ES-I3 (cell line): ENCODE data around the gene DNTTIP2.
"Not testable (repeated sequence)": the region's sequence is repeated elsewhere in the genome, so short reads cannot be mapped to it uniquely, and the experiment has no call there.

ENCODE experiments used
- H3K36me3 ChIP-seq: 2 replicates; pipeline ENCODE4 v1.6.1; 2013; ENCODE audit warnings: mild to moderate bottlenecking, low read length, control low read depth, moderate library complexity; ENCODE audit not compliant: insufficient read depth
- H3K4me1 ChIP-seq: 2 replicates; pipeline ENCODE4 v1.6.1; 2013; ENCODE audit warnings: mild to moderate bottlenecking, control low read depth, low read length; ENCODE audit not compliant: insufficient read depth
- H3K9ac ChIP-seq: 2 replicates; pipeline ENCODE4 v1.6.1; 2013; ENCODE audit warnings: low read depth, mild to moderate bottlenecking, low read length, moderate library complexity
- H3K9me3 ChIP-seq: 2 replicates; pipeline ENCODE4 v1.6.1; 2013; ENCODE audit warnings: mild to moderate bottlenecking, low read length, moderate library complexity; ENCODE audit not compliant: control insufficient read depth, insufficient read depth

DNTTIP2 gene

DNA sequence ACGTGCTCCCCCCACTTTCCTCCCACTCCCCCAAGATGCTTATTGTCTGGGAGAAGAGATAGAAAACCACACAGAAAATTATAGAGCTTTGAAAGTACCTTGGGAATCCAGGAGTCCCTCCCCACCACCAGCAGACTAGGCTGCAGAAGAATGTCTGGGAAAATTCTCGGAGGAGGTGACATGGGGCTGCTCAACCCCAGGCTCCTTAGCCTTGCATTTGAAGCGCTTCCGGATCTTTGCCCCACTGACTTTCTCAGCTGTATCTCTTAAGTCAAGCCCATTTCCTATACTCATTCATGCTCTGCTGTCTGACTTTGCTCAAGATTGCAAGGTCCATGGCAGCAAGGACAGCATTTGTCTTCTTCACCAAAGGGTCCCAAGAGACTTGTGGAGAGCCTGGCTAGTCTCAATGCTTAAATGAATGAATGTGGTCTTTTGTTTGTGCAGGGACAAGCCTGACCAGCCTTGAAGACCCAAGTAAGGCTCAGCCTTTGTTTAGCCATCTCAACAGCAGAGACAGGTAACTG lies 38.0 kb downstream of the DNTTIP2 start:
- Histone ChIP-seq H3K9me3 (peaks cover 4% of the 10 kb centered on the region; the same call in 1 of the 2 replicates), H3K9ac (no peak overlapping the region), H3K4me1 (no peaks in the 10 kb centered on the region), H3K36me3 (0 out of 2 replicates have a peak, but pooled peaks cover 3% of the 10 kb centered on the region)

DNA sequence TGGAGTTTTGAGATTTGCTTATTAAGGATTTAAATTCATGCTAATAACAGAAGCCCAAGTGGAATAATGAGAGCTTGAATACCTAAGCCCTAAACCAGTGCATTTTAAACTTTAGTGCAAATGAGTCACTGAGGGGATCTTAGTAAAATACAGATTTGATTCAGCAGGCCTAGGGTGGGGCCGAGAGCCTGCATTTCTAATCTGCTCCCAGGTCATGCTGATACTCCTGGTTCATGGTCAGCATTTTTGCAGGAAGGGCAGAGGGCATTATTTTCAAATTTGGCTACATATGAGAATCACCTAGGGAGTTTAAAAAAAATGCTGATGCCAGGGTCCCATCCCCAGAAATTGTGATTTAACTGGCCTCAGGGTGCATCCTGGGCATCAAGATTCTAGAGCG lies 39.3 kb downstream of the DNTTIP2 start:
- Histone ChIP-seq H3K36me3 (0 out of 2 replicates have a peak, but pooled peaks cover 3% of the 10 kb centered on the region), H3K4me1 (no peaks in the 10 kb centered on the region), H3K9me3 (peaks cover 6% of the 10 kb centered on the region), H3K9ac (no peak overlapping the region)

DNA sequence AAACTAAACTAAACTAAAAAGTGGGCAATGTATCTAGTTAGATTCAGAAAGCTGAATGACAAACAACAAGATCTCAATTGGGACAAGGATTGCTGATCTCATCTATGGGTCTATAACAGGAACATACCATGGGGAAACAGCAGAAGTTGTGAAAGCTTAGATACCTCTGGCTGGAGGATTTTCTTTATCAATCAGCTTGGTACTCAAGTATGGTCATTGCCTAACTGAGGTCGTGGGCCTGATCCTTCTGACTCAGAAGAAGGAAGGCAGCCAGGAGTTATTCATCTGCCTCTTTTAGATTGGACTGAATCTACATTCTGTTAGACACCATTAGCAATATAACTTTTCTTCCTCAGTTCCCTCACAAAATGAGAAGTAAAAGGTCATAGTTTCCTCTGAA lies 39.7 kb downstream of the DNTTIP2 start:
- Histone ChIP-seq H3K9ac (no peak overlapping the region), H3K4me1 (no peaks in the 10 kb centered on the region)

DNA sequence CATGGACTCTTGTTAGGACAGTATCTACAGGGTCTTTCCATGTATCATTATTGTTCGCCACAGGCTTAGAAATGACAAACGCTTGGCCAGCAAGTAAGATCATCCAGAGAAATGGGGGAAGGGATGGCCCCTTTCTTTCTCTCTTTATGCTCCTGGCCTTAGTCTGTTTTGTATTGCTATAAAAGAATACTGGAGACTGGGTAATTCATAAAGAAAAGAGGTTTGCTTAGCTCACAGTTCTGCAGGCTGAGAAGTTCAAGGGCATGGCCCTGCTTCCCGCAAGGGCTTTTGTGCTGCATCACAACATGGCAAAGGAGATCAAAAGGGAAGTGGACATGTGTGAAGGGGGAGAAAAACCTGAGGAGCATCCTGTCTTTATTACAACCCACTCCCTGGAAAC lies 41.0 kb downstream of the DNTTIP2 start:
- H3K9ac ChIP-seq = no peak overlapping the region
- H3K4me1 ChIP-seq = no peaks in the 10 kb centered on the region
- H3K36me3 ChIP-seq = 0 out of 2 replicates have a peak, but pooled peaks cover 3% of the 10 kb centered on the region
- H3K9me3 ChIP-seq = peaks cover 10% of the 10 kb centered on the region

More for the DNA sequence above, 39.7 kb downstream of the DNTTIP2 start:
- Histone ChIP-seq H3K36me3 (0 out of 2 replicates have a peak, but pooled peaks cover 3% of the 10 kb centered on the region), H3K9me3 (peaks cover 7% of the 10 kb centered on the region)

DNA sequence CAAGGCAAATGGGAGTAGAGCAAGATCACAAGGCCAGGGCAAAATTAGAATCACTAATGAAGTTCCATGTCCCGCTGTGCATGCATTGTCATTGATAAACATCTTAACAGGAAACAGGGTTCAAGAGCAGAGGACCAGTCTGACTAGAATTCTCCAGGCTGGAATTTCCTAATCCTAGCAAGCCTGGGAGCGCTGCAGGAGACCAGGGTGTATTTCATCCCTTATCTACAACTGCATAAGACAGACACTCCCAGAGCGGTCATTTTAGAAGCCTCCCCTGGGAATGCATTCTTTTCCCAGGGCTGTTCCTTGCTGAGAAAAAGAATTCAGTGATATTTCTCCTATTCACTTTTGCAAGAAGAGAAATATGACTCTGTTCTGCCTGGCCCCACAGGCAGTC lies 45.7 kb downstream of the DNTTIP2 start:
- not testable (repeated sequence) for H3K4me1 ChIP-seq, H3K9ac ChIP-seq, H3K36me3 ChIP-seq
- H3K9me3 ChIP-seq = peaks cover 27% of the 10 kb centered on the region

DNA sequence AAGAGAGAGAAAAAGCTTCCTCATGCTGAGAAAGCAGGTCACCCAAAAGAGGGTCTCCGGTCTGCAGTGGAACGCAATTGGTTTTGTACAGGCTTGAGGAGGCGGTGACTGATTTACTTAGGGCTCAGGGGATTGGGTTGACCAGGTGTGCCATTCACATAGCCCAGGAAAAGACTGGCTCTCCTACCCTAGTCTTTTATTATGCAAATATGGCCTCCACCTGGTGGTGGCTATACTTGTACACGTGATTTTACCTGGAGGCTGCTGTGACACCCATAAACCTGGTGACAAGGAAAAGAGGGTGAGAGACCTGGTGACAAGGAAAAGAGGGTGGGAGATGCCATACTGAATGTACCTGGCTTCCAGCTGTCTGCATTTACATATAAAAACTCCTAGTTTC lies 49.9 kb downstream of the DNTTIP2 start:
- H3K36me3 ChIP-seq = peaks cover 3% of the 10 kb centered on the region; the same call in 1 of the 2 replicates
- peaks cover 20% of the 10 kb centered on the region for H3K9me3 ChIP-seq
- H3K4me1 ChIP-seq = peaks cover 25% of the 10 kb centered on the region
- no peak overlapping the region for H3K9ac ChIP-seq

DNA sequence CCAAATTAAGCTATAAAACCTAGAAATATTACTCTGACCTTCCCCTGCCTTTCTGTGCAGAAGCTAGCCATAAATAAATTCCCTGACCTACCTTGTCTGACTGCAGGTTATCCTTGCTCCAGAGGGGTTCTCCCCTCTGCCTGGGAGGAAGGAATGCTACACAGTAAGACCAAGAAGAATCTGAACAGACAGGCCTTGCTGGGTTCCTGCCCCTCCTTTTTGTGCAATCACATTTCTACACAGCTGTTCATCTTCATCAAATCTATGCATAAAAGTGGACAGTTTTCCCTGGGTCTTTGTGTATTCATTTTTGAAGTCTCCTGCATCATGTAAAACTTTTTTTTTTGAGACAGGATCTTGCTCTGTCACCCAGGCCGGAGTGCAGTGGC lies 50.6 kb downstream of the DNTTIP2 start:
- Histone ChIP-seq H3K4me1 (peaks cover 25% of the 10 kb centered on the region), H3K9ac (no peak overlapping the region), H3K9me3 (peaks cover 17% of the 10 kb centered on the region), H3K36me3 (peaks cover 3% of the 10 kb centered on the region; the same call in 1 of the 2 replicates)

DNA sequence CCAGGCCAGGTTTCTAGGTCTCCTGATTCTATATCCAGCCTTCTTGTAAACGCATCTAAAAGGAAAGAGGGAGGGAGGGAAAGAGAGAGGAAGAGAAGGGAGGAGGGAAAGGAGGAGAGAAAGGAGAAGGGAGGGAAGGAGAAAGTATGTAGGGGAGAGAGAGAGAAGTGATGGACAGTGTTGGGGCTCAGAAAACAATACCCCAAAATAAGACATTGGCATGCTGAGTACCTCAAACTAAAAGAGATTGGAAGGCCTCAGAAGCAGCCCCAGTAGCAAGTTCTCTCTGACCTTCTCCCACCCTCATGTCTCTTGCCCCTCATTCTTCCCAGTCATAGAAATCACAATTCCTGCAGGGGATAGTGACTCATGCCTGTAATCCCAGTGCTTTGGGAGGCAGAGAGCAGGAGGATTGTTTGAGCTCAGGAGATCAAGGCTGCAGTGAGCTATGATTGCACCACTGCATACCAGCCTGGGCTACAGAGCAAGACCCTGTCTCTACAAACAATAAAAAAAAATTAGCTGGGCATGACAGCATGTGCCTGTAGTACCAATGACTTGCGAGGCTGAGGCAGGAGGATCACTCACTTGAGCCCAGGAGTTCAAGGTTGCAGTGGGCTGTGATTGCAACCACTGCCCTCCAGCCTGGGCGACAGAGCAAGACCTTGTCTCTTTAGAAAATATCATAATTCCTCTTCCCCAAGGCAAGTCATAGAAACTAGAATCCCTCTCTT lies 51.2 kb downstream of the DNTTIP2 start:
- Histone ChIP-seq H3K9ac (no peak overlapping the region), H3K36me3 (peaks cover 3% of the 10 kb centered on the region; the same call in 1 of the 2 replicates), H3K4me1 (peaks cover 25% of the 10 kb centered on the region), H3K9me3 (peaks cover 17% of the 10 kb centered on the region)

DNA sequence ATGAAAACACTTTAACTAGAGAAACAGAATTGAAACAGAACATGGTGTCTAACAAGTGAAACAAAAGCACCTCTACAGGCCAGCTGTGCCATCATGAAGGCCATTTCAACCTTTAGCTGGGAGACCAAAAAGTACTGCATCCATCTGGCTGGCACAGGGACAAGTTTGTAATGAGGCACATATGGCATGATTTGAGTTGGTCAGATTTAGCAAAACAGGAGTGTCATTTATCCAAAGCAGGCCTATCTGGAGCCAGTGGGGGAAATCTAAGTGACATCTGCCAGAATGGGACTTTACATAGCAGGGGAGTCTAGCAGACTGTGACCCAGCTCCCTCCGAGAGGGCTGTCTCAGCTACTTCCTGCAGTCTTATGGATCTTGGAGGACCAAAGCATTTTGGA lies 51.9 kb downstream of the DNTTIP2 start:
- Histone ChIP-seq H3K36me3 (peaks cover 3% of the 10 kb centered on the region; the same call in 1 of the 2 replicates), H3K4me1 (peaks cover 25% of the 10 kb centered on the region), H3K9me3 (peaks cover 16% of the 10 kb centered on the region), H3K9ac (no peak overlapping the region)

DNA sequence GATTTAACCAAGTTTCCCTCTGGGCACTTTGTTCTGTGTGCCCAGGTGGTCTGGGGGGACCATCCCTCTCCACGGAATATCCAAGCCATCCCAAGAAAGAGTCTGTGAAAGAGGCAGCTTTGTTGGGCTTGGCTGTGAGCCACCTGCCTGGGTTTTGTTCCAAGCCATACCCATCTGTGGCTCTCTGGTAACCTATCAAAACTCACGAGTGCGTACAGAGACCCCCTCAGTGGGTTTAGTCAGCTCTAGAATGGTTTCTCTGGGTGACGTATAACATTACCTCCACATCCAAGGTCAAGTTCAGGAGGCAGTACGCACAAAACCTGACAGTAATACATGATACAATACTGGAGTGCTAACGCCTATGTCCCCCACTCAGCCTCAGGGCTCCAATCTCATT lies 54.2 kb downstream of the DNTTIP2 start:
- peaks cover 3% of the 10 kb centered on the region; the same call in 1 of the 2 replicates for H3K36me3 ChIP-seq
- H3K4me1 ChIP-seq = peaks cover 45% of the 10 kb centered on the region
- H3K9ac ChIP-seq = no peak overlapping the region
- H3K9me3 ChIP-seq = peaks cover 4% of the 10 kb centered on the region

DNA sequence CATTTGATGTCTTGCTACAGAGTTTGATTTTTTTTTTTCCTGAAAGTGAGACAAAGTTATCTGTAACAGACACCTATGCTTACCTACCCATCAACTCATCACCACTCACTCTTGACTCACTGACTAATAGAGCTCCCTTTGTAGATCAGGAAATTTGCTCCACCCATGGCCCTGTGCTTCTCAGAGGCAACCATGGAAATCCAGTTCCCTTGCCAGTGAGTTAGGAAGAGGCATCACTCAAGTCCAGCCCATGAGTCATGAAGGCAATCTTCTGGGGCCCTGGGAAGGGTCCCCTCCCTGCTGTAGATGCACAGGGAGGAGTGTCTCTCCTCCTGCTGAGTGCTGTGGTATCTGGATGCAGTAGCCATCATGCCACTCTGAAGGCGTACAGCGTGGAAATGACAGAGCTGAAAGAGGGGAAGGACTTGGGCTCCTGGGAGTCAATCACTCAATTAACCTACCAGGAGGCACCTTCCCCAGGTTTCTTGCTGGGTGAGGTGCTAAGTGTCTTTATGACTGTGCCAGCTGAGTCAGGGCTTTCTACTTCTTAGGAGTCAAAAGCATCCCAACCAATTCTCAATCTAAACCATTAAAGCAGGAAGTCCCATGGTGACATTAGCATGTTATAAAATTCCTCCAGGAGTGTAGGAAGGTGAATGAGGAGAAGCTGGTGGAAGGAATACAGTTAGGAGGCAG lies 56.1 kb downstream of the DNTTIP2 start:
- no peaks in the 10 kb centered on the region for H3K9me3 ChIP-seq
- H3K4me1 ChIP-seq = peaks cover 42% of the 10 kb centered on the region
- H3K9ac ChIP-seq = no peak overlapping the region
- peaks cover 3% of the 10 kb centered on the region; the same call in 1 of the 2 replicates for H3K36me3 ChIP-seq

DNA sequence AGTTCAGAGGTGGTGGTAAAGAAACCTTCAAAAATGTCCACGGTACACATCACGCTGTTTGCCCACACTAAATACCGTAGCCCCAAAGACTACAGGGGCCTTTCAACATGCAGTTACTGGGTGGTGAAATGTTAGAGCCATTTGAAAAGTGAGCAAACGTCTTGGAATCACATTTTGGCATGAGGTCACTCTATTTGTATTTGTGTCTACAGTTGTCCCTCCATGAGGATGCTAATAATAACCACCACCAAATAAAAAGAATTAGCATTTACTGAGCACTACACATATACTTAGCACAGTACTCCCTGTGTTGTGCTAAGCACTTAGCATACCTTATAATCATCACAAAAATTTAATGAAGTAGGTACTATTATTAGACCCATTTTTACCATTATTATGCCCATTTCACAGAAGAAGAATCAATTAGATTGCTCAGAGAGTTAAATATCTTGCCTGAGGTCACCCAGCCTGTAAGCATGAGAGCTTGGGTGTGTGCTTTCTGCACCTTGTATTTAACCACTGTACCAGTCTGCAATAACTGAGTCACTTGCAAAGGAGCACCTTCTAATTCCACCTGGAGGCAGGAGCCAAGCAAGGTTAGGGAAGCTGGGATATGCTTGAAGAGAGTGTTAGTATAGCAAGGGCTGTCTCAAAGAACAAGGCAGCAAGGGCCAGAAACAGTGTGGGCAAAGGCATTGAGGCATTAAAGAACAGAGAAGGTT lies 57.4 kb downstream of the DNTTIP2 start:
- H3K36me3 ChIP-seq = peaks cover 3% of the 10 kb centered on the region; the same call in 1 of the 2 replicates
- peaks cover 47% of the 10 kb centered on the region for H3K4me1 ChIP-seq
- H3K9me3 ChIP-seq = no peaks in the 10 kb centered on the region
- H3K9ac ChIP-seq = no peak overlapping the region

DNA sequence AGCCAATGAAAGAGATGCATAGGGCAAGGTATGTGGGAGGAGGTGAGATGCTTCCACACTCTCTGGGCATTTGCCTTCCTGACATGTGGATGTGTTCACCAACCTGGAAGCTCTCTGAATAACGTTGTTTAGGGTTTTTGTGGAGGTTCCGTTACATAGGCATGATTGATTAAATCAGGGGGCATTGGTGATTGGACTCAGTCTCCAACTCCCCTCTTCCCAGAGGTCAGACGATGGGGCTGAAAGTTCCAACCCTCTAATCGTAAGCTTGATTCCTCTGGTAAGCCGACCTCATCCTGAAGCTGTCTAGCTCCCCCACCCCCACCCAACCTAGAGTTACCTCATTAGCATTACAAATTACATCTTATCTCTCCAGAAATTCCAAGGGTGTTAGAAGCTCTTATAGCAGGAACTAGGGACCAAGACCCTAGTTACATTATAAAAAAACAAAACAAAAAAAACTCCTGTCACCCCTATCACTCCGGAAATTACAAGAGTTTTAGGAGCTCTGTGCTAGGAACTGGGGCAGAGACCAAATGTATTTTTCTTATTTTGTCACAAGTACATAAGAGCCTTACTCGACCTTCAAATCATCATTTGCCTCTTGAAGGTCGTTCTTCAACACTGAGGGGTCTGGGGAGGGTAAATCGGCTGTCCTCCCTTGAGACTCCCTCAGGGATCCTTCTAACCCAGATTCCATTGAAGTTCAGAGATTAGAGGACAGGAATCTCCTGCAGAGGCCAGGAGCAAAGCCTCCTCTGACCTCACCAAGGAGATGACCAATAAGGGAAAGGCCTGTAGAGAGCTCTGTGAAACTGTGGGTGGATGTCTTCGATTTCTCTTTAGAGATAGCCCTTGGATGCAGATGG lies 58.2 kb downstream of the DNTTIP2 start:
- H3K4me1 ChIP-seq = peaks cover 44% of the 10 kb centered on the region
- H3K9ac ChIP-seq = no peak overlapping the region
- peaks cover 2% of the 10 kb centered on the region; the same call in 1 of the 2 replicates for H3K36me3 ChIP-seq
- H3K9me3 ChIP-seq = no peaks in the 10 kb centered on the region
